Adrenal gland (tissue), 12 donors: ENCODE data around the gene CRIP3. TPM values are rescaled to one million over a fixed set of nuclear protein-coding genes. Genes with fewer than 3 reads are reported as not detected.
A peak's percentile ranks its signal among the peaks of the same experiment; 100 is the strongest.

Experiments used
- DNase-seq, 7 donors: peaks; one replicate each; pipeline ENCODE4 v3.0.0-alpha.2; 2019 to 2020
- H3K27ac ChIP-seq, 5 donors: fragments of 200-600 bp; sonication (generic) in 4 of 5; 1 replicate in 3 of 5; 2 replicates in 2 of 5; pipeline versions ENCODE4 v1.5.1 to v1.8.0; 2016 to 2020; ENCODE audit warnings: mild to moderate bottlenecking in 1 of 5
- H3K27me3 ChIP-seq: fragments of 200-600 bp; 2 replicates; pipeline ENCODE4 v1.8.0; 2021
- H3K36me3 ChIP-seq, 2 donors: fragments of 200-600 bp; replicated peaks in 1 of 2; 1 replicate in 1 of 2; 2 replicates in 1 of 2; pipeline versions ENCODE4 v1.5.1 to v1.8.0; 2018 to 2022
- H3K4me1 ChIP-seq, 2 donors: fragments of 200-600 bp; replicated peaks in 1 of 2; 1 replicate in 1 of 2; 2 replicates in 1 of 2; pipeline versions ENCODE4 v1.5.1 to v1.8.0; 2018 to 2021
- H3K4me3 ChIP-seq, 4 donors: fragments of 200-600 bp; sonication (generic) in 3 of 4; one replicate each; pipeline ENCODE4 v1.5.1; 2016 to 2018
- H3K9me3 ChIP-seq, 3 donors: fragments of 200-600 bp; sonication (generic) in 1 of 3; replicated peaks in 1 of 3; 1 replicate in 2 of 3; 2 replicates in 1 of 3; pipeline versions ENCODE4 v1.5.1 to v1.8.0; 2016 to 2021
- CTCF ChIP-seq, 6 experiments: fragments of 450-650 bp in 4 of 6; fragments of 200-600 bp in 2 of 6; sonication (generic) in 1 of 6; IDR thresholded peaks; 1 replicate in 5 of 6; 2 replicates in 1 of 6; pipeline versions ENCODE4 v1.5.1 to v1.8.0; 2016 to 2021; ENCODE audit warnings: antibody characterized with exemption in 6 of 6, mild to moderate bottlenecking in 2 of 6, moderate library complexity in 1 of 6
- POLR2A ChIP-seq, 2 donors: fragments of 450-650 bp; IDR thresholded peaks; one replicate each; pipeline ENCODE4 v1.6.1; 2017; ENCODE audit warnings: antibody characterized with exemption in 2 of 2, mild to moderate bottlenecking in 2 of 2, moderate library complexity in 1 of 2
- WGBS, 4 donors: extraction: QIAGEN DNeasy Blood & Tissue Kit in 2 of 4; methylation state at CpG; one replicate each; pipeline versions ENCODE4 v1.1.5 to v1.1.7; 2013 to 2017; 5-methylcytosine and 5-hydroxymethylcytosine counted together
- intact Hi-C, 2 donors: fragments of 100-400 bp; cut with DNase I; formaldehyde crosslinking; loops; one replicate each; pipeline versions ENCODE4 v1.14.1 to v1.15.0; 2022 to 2023
- polyA plus RNA-seq, 3 donors: library from polyadenylated mRNA; stranded (reverse); fragments of 200-250 nt in 2 of 3; fragments of 350-450 nt in 1 of 3; fragmentation: Illumina TruSeq in 1 of 3; extraction: RNeasy Lipid Tissue Mini Kit (QIAGEN cat#74804) in 1 of 3; gene quantifications; one replicate each; pipeline ENCODE4 v1.2.3, GENCODE V29; 2013 to 2014
- total RNA-seq, 9 donors: library from RNA; depleted of rRNA in 4 of 9; stranded (reverse); fragments of >200 nt in 4 of 9; fragments of 120-200 nt in 1 of 9; fragmentation: NEBNext Ultra II Directional in 1 of 9; extraction: Animal tissue kit (Norgen Biotek cat#: 25700) in 1 of 9; gene quantifications; one replicate each; pipeline versions ENCODE4 v1.1.0 to v1.2.4, GENCODE V29; 2013 to 2023
- donor health status: healthy with polysubstance abuse.
- donor health status: Bipolar disorder and iron deficiency.
- donor health status: DM: yes; HTN: yes; CAD: no.
- donor health status: DM: no; HTN: no; CAD: no.
- donor health status: DM: no; HTN: no; CAD: no.
- donor health status: DM: yes; HTN: yes; CAD: no.

The CRIP3 gene
- total and polyA plus RNA-seq, 12 donors: 0.44 to 8.9 (median 1.5) TPM; not detected in 6

GRCh38 chr6:43286456-43286979 lies 22.1 kb downstream of the CRIP3 start:
- Histone ChIP-seq H3K4me3 (no peak overlapping the region), H3K27ac (peak overlapping the region in 3 of 5 donors; percentile 73 to 88 (median 83)), H3K4me1 (peaks cover 10 to 11% of the 10 kb centered on the region in 2 donors), H3K36me3 (no peaks in the 10 kb centered on the region), H3K27me3 (no peaks in the 10 kb centered on the region), H3K9me3 (no peaks in the 10 kb centered on the region)
- intact Hi-C loops: no loop called here
- WGBS, 4 donors: 91 to 97% (median 95%) methylated on average over 4 to 6 of the region's 6 CpGs
- TF ChIP-seq CTCF (IDR thresholded peaks at IDR 0.05): no peak
- TF ChIP-seq POLR2A (IDR thresholded peaks at IDR 0.05): no peak
- DNase-seq: no peak

DNA sequence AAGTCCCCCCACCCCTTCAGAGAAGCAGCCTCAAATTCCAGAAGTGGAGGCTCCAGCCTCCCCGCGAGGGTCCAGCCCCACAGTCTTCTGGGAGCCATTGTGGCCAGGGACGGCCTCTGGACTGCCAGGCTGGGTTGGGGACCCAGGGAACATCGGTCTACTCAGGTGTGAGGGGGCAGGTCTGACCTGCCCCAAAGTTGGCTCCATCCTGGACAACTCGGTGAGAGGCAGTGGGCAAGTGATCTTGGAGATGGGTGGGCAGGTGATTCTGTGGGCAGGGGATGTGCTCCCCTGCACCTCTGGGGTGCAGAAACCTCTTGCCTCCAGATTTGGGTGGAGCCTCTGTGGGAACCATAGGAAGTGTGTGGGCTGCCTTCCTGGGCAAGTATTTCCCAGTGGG lies 22.8 kb downstream of the CRIP3 start:
- Histone ChIP-seq H3K36me3 (no peaks in the 10 kb centered on the region), H3K4me3 (no peak overlapping the region), H3K4me1 (peaks cover 10 to 11% of the 10 kb centered on the region in 2 donors), H3K9me3 (no peaks in the 10 kb centered on the region), H3K27me3 (no peaks in the 10 kb centered on the region), H3K27ac (no peak overlapping the region)
- no peak for DNase-seq
- intact Hi-C loops: no loop called here
- 86 to 100% (median 87%) methylated on average over 1 to 5 of the region's 5 CpGs for WGBS, 4 donors
- no peak for TF ChIP-seq POLR2A (IDR thresholded peaks at IDR 0.05)
- TF ChIP-seq CTCF (IDR thresholded peaks at IDR 0.05): no peak

DNA sequence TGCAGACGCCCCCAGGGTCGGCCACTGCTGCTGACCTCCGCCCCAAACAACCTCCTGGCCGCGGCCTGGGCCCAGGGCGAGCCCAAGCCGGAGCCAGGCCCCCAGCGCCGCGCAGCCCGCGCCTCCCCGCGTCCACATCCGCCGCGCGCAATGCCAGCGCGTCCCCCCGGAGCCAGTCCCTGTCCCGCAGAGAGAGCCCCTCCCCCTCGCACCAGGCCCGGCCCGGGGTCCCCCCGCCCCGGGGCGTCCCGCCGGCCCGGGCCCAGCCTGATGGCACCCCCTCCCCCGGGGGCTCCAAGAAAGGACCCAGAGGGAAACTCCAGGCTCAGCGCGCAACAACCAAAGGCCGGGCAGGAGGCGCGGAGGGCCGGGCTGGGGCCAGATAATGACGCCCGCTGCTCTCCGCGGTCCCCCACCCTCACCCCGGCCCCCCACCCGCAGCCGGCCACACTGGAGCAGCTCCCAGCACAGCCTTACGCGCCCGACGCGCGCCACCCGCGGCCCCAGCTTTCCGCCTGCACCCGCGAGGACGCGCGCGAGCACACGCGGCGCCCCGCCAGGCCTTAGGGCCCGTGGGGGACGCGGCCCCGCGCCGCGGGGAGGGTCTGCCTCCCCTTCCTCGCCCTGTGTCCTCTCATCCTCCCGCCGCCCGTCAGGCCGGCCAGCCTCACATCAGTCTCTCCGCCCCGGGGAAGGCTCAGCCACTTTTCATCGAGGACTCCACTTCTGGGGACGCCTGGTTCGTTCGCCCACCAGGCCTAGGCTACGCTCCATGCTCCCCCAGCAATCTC lies 23.4 kb downstream of the CRIP3 start:
- intact Hi-C loops: no loop called here
- no peaks in the 10 kb centered on the region for H3K27me3 ChIP-seq
- no peak overlapping the region for H3K4me3 ChIP-seq
- WGBS, 4 donors: 6 to 24% (median 20%) methylated on average over 12 to 83 of the region's 83 CpGs
- TF ChIP-seq CTCF (IDR thresholded peaks at IDR 0.05) (no peak), POLR2A (IDR thresholded peaks at IDR 0.05) (no peak)
- H3K9me3 ChIP-seq: no peaks in the 10 kb centered on the region
- no peak overlapping the region for H3K27ac ChIP-seq
- no peak for DNase-seq
- peaks cover 10 to 11% of the 10 kb centered on the region in 2 donors for H3K4me1 ChIP-seq
- no peaks in the 10 kb centered on the region for H3K36me3 ChIP-seq

GRCh38 chr6:43283905-43284304 lies 24.7 kb downstream of the CRIP3 start:
- intact Hi-C loops: no loop called here
- Histone ChIP-seq H3K27ac (no peak overlapping the region), H3K4me3 (no peak overlapping the region), H3K27me3 (no peaks in the 10 kb centered on the region), H3K4me1 (peaks cover 10 to 11% of the 10 kb centered on the region in 2 donors), H3K36me3 (no peaks in the 10 kb centered on the region), H3K9me3 (no peaks in the 10 kb centered on the region)
- 82 to 93% (median 89%) methylated on average over 14 to 27 of the region's 27 CpGs for WGBS, 4 donors
- no peak for DNase-seq
- TF ChIP-seq POLR2A (IDR thresholded peaks at IDR 0.05) (no peak), CTCF (IDR thresholded peaks at IDR 0.05) (no peak)
